ENCODE measurements around the gene KCNJ9. TPM values are rescaled to one million over a fixed set of nuclear protein-coding genes. Genes with fewer than 3 reads are reported as not detected.

Gene KCNJ9
- total RNA-seq, 1 experiment from 2014 or later: not detected

DNA sequence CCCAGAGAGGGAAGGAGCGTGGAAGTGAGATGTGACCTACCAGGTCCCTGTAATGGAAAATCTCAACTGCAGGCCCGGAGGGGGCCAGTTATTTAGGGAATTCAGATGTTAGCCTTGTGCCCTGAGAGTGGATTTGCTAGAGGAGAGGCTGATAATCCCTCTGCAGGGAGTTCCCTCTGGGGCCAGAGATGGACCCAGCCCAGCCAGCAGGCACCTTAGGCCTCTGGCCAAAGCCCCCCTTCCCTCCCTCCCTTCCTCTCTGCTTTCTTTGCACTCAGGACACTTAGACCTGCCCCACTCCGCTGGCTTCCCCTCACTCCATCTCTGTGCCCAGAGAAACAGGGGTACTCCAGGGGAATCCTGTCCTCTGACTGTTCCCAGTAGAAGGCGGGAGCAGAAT is 32.7 kb downstream of the KCNJ9 start:
- BruUV-seq (replicated peaks): no TSS peak
- Histone ChIP-seq H3K36me3 (ENCODE audit: control insufficient read depth, insufficient read depth, low read length) (no peaks in the 10 kb centered on the region), H3K4me1 (peaks cover 10% of the 10 kb centered on the region), H3K27me3 (replicated peaks; ENCODE audit: control insufficient read depth, insufficient read depth, low read length) (no peaks in the 10 kb centered on the region), H3K4me3 (ENCODE audit: low read depth, low read length) (no peak overlapping the region), H3K9me3 (no peaks in the 10 kb centered on the region)
- H3K36me3 Mint-ChIP-seq (ENCODE audit: insufficient read depth, unreplicated experiment): no peaks in the 10 kb centered on the region
- no peaks in the 10 kb centered on the region for H3K27me3 Mint-ChIP-seq (ENCODE audit: insufficient read depth, unreplicated experiment)
- H3K4me1 Mint-ChIP-seq (ENCODE audit: low read depth, unreplicated experiment): peaks cover 7% of the 10 kb centered on the region
- DNase-seq: no peak
- no peak overlapping the region for H3K27ac Mint-ChIP-seq (ENCODE audit: unreplicated experiment)
- ChIA-PET CTCF (interaction anchor here (0.7 to 1.0 kb wide), 2 partner anchors 33 to 544 kb away, joined by 3 read pairs; partner anchors contain the start of gene KCNJ9), POLR2A (no interaction called here)
- intact Hi-C loops (cut with micrococcal nuclease; ENCODE audit: unreplicated experiment): no loop called here
- H3K9me3 Mint-ChIP-seq (ENCODE audit: unreplicated experiment): no peaks in the 10 kb centered on the region
- no peak for TF ChIP-seq CTCF (IDR thresholded peaks at IDR 0.05; ENCODE audit: insufficient read depth in 1 of 2, low read depth in 1 of 2, low read length in 1 of 2, severe bottlenecking in 1 of 2, unreplicated experiment in 1 of 2)
- no peak overlapping the region for H3K4me3 Mint-ChIP-seq (ENCODE audit: unreplicated experiment)

GRCh38 chr1:160115545-160116282 is 34.4 kb downstream of the KCNJ9 start, which contains the start of gene ATP1A2:
Gene ATP1A2 (plus strand): TSS chr1:160115759. CDS start chr1:160115862, 103 bp downstream.
- no peaks in the 10 kb centered on the region for H3K9me3 Mint-ChIP-seq (ENCODE audit: unreplicated experiment)
- H3K27ac Mint-ChIP-seq (ENCODE audit: unreplicated experiment): no peak within 1 kb of the TSS

More at GRCh38 chr1:160115545-160116282, 34.4 kb downstream of the KCNJ9 start, which contains the start of gene ATP1A2:
- ChIA-PET POLR2A (no interaction called here), CTCF (no interaction called here)
- H3K27me3 Mint-ChIP-seq (ENCODE audit: insufficient read depth, unreplicated experiment): no peaks in the 10 kb centered on the region
- no peaks in the 10 kb centered on the region for H3K36me3 Mint-ChIP-seq (ENCODE audit: insufficient read depth, unreplicated experiment)
- Histone ChIP-seq H3K4me3 (ENCODE audit: low read depth, low read length) (no peak within 1 kb of the TSS), H3K36me3 (ENCODE audit: control insufficient read depth, insufficient read depth, low read length) (no peaks in the 10 kb centered on the region), H3K27me3 (replicated peaks; ENCODE audit: control insufficient read depth, insufficient read depth, low read length) (no peaks in the 10 kb centered on the region), H3K9me3 (no peaks in the 10 kb centered on the region), H3K4me1 (peaks cover 4% of the 10 kb centered on the region; the same call in 1 of the 2 replicates)
- no peak for DNase-seq
- no peak within 1 kb of the TSS for H3K4me3 Mint-ChIP-seq (ENCODE audit: unreplicated experiment)
- no peaks in the 10 kb centered on the region for H3K4me1 Mint-ChIP-seq (ENCODE audit: low read depth, unreplicated experiment)
- BruUV-seq (replicated peaks): no TSS peak
- no peak for TF ChIP-seq CTCF (IDR thresholded peaks at IDR 0.05; ENCODE audit: insufficient read depth in 1 of 2, low read depth in 1 of 2, low read length in 1 of 2, severe bottlenecking in 1 of 2, unreplicated experiment in 1 of 2)
- intact Hi-C loops (cut with micrococcal nuclease; ENCODE audit: unreplicated experiment): no loop called here
